K562 (cell line): ENCODE measurements around the gene SET. TPM values are rescaled to one million over a fixed set of nuclear protein-coding genes. Genes with fewer than 3 reads are reported as not detected.

Experiments used
- ASH1L ChIP-seq: fragments of 450-650 bp; IDR thresholded peaks from 2 replicates; pipeline ENCODE4 v1.6.1; 2018; ENCODE audit warnings: borderline replicate concordance, mild to moderate bottlenecking, low read depth; ENCODE audit not compliant: partially characterized antibody
- DNMT1 ChIP-seq: fragments of 450-650 bp; IDR thresholded peaks from 2 replicates; pipeline ENCODE4 v1.6.1; 2016; ENCODE audit warnings: antibody characterized with exemption, mild to moderate bottlenecking
- EGR1 ChIP-seq: fragments of 450-650 bp; conservative IDR thresholded peaks from 2 replicates; pipeline ENCODE4 v1.6.1; 2017; ENCODE audit warnings: mild to moderate bottlenecking
- FOXM1 ChIP-seq, 2 experiments: fragments of 450-650 bp in 1 of 2; sonication (generic) in 1 of 2; formaldehyde crosslinking in 1 of 2; IDR thresholded peaks; 2 replicates each; pipeline versions ENCODE4 v1.6.1 to v1.9.0; 2017 to 2022; ENCODE audit warnings: low read depth in 2 of 2, mild to moderate bottlenecking in 2 of 2, missing genetic modification reagents in 1 of 2, moderate library complexity in 1 of 2
- HDAC3 ChIP-seq: fragments of 450-650 bp; IDR thresholded peaks from 2 replicates; pipeline ENCODE4 v1.6.1; 2018; ENCODE audit warnings: borderline replicate concordance, mild to moderate bottlenecking, moderate library complexity; ENCODE audit not compliant: partially characterized antibody
- HLTF ChIP-seq: fragments of 450-650 bp; IDR thresholded peaks from 2 replicates; pipeline ENCODE4 v1.6.1; 2016
- HOXB6 ChIP-seq: fragments of 250-450 bp; sonication (Bioruptor Pico); IDR thresholded peaks from 2 replicates; pipeline ENCODE4 v1.5.1; 2022; ENCODE audit warnings: mild to moderate bottlenecking, borderline replicate concordance
- KDM5B ChIP-seq: fragments of 200-600 bp; sonication (generic); IDR thresholded peaks from 2 replicates; pipeline ENCODE4 v1.6.1; 2012; ENCODE audit warnings: low read depth, mild to moderate bottlenecking, moderate library complexity, low read length, control low read depth, inconsistent platforms; ENCODE audit not compliant: insufficient replicate concordance
- NFYB ChIP-seq: IDR thresholded peaks from 2 replicates; pipeline ENCODE4 v1.6.1; 2011; ENCODE audit warnings: mild to moderate bottlenecking, moderate library complexity; ENCODE audit not compliant: insufficient read length; ENCODE audit errors: extremely low read depth
- PKNOX1 ChIP-seq: fragments of 450-650 bp; IDR thresholded peaks from 2 replicates; pipeline ENCODE4 v1.6.1; 2016
- POLR2H ChIP-seq: IDR thresholded peaks from 2 replicates; pipeline ENCODE4 v1.6.1; 2016; ENCODE audit warnings: missing genetic modification characterization, low read depth, mild to moderate bottlenecking, control low read depth, missing compliant biosample characterization, moderate library complexity
- PTRF ChIP-seq: fragments of 450-650 bp; IDR thresholded peaks from 2 replicates; pipeline ENCODE4 v1.6.1; 2016; ENCODE audit warnings: mild to moderate bottlenecking, missing genetic modification characterization, missing compliant biosample characterization
- RB1 ChIP-seq: fragments of 450-650 bp; IDR thresholded peaks from 2 replicates; pipeline ENCODE4 v1.6.1; 2017; ENCODE audit warnings: low read depth, mild to moderate bottlenecking
- RBM17 ChIP-seq: fragments of 200-400 bp; formaldehyde crosslinking; IDR thresholded peaks from 2 replicates; pipeline ENCODE4 v1.6.1; 2017; ENCODE audit warnings: low read depth, mild to moderate bottlenecking, low read length, borderline replicate concordance
- SMARCA5 ChIP-seq: fragments of 450-650 bp; IDR thresholded peaks from 2 replicates; pipeline ENCODE4 v1.6.1; 2016
- THAP7 ChIP-seq: fragments of 250-450 bp; sonication (Bioruptor Pico); IDR thresholded peaks from 2 replicates; pipeline ENCODE4 v1.5.0; 2021
- ZBTB7A ChIP-seq: IDR thresholded peaks from 2 replicates; pipeline ENCODE4 v1.6.1; 2011; ENCODE audit warnings: low read depth, mild to moderate bottlenecking, low read length, moderate library complexity, borderline replicate concordance; ENCODE audit not compliant: control insufficient read depth
- ZFX ChIP-seq: sonication (generic); formaldehyde crosslinking; IDR thresholded peaks from 2 replicates; pipeline ENCODE4 v1.8.0; 2022; ENCODE audit warnings: mild to moderate bottlenecking, missing genetic modification reagents, moderate library complexity
- ZNF395 ChIP-seq: fragments of 200-800 bp; sonication (Bioruptor generic); IDR thresholded peaks from 2 replicates; pipeline ENCODE4 v1.6.1; 2017; ENCODE audit warnings: missing genetic modification characterization, missing compliant biosample characterization
- polyA plus RNA-seq, 8 experiments: library from polyadenylated mRNA; depleted of rRNA in 4 of 8; stranded (reverse) in 5 of 8; unstranded in 3 of 8; fragments of >200 nt; fragmentation: Nextera tagmentation in 2 of 8; fragmentation: Illumina TruSeq in 1 of 8; extraction: Ambion mirVana in 2 of 8; extraction: Trizol in 1 of 8; gene quantifications; 2 replicates each; pipeline versions ENCODE4 v1.2.1 to v1.2.3, GENCODE V29; 2011 to 2014; ENCODE audit warnings: inconsistent platforms in 1 of 8, missing spikeins in 1 of 8
- total RNA-seq, 7 experiments: library from RNA; depleted of rRNA in 6 of 7; stranded (reverse); fragments of >200 nt in 6 of 7; fragmentation: Illumina TruSeq in 2 of 7; extraction: Trizol in 2 of 7; gene quantifications; 2 replicates each; pipeline versions ENCODE4 v1.2.1 to v1.2.3, GENCODE V29; 2011 to 2021; ENCODE audit warnings: low replicate concordance in 1 of 7
- TF ChIP-seq, protein P1 (sequence below): fragments of 150-350 bp; conservative IDR thresholded peaks from 2 replicates; pipeline ENCODE4 v1.6.1; 2014; ENCODE audit warnings: low read length

SET gene
- total and polyA plus RNA-seq, 9 of the 15 experiments (the other 6 are each of a cell fraction or from before 2014, with no cell fraction given) = 404 to 1,447 (median 907) TPM

DNA sequence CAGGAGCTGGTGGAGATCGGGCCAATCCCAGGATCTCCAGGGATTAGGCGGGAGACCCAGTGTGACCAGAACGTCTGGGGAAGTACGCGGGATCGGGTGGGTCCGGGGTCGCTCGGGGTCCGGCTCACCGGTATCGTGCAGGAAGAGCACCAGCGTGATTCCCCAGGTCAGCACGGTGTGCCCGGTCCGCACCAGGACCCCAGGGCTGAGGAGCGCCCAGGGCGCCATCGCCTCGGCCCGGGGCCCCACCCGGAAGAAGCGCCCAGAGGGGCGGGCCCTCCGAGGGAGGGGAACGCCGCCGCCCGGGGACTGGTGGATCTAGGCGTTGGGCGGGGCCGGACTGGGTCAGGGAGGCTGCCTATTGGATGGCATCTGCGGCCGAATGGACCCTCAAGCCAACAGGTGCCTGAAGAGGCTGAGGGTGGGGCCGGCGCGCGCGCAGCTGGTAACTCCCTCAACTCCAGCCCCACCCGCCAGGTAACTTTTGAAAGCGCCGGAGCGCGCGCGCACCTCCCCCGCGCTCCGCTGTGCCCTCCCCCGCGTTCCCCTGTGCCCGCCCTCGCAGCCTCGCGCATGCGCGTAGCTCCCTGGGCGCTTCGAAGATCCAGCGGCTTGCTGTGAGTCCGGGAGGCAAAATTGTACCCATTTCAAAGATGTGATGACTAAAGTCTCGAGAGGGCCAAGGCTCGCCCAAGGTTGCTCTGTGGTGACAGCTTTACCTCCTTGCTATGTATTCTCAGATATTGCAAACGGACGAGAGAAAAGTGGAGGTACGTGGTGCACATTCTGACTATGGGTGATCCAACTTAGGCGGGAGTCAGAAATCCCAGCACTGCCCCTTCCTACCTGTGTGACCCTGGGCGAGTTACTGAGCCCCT lies 35.1 kb downstream of the SET start, which contains the start of gene ZDHHC12 (continued):
- TF ChIP-seq PKNOX1 (no peak), FOXM1 (IDR thresholded peaks at IDR 0.05; ENCODE audit: low read depth) (peak; percentile 47), FOXM1 (CRISPR knock-in tag; IDR thresholded peaks at IDR 0.05; ENCODE audit: low read depth) (no peak; the same call in none of the 2 replicates), NFYB (peak; percentile 83), HDAC3 (no peak), ZNF395 (CRISPR knock-in tag) (no peak), SMARCA5 (peak; percentile 100), RBM17 (no peak), POLR2H (peak; percentile 70), THAP7 (CRISPR knock-in tag) (0 out of 2 replicates have a peak, but pooled peaks have one; percentile 66), ZBTB7A (0 out of 2 replicates have a peak, but pooled peaks have one; percentile 57), ASH1L (peak; percentile 47), EGR1 (peak; percentile 99), KDM5B (peak; percentile 88), HOXB6 (CRISPR knock-in tag) (0 out of 2 replicates have a peak, but pooled peaks have one; percentile 44), ZFX (CRISPR knock-in tag) (peak; percentile 47), RB1 (peak; percentile 71), DNMT1 (no peak), HLTF (peak; percentile 46; the same call in 1 of the 2 replicates), PTRF (tag) (no peak)
- TF ChIP-seq, protein P1, sequence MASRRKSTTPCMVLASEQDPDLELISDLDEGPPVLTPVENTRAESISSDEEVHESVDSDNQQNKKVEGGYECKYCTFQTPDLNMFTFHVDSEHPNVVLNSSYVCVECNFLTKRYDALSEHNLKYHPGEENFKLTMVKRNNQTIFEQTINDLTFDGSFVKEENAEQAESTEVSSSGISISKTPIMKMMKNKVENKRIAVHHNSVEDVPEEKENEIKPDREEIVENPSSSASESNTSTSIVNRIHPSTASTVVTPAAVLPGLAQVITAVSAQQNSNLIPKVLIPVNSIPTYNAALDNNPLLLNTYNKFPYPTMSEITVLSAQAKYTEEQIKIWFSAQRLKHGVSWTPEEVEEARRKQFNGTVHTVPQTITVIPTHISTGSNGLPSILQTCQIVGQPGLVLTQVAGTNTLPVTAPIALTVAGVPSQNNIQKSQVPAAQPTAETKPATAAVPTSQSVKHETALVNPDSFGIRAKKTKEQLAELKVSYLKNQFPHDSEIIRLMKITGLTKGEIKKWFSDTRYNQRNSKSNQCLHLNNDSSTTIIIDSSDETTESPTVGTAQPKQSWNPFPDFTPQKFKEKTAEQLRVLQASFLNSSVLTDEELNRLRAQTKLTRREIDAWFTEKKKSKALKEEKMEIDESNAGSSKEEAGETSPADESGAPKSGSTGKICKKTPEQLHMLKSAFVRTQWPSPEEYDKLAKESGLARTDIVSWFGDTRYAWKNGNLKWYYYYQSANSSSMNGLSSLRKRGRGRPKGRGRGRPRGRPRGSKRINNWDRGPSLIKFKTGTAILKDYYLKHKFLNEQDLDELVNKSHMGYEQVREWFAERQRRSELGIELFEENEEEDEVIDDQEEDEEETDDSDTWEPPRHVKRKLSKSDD = 0 out of 2 replicates have a peak, but pooled peaks have one; percentile 15
